Activated T-helper 17 cell treated with anti-CD3 and anti-CD28 coated beads, Interleukin-2, amount 50 U/mL, for 72 hours (primary cell): ENCODE measurements around the gene ZBTB21. TPM values are rescaled to one million over a fixed set of nuclear protein-coding genes. Genes with fewer than 3 reads are reported as not detected.
"Not testable (repeated sequence)": the region's sequence is repeated elsewhere in the genome, so short reads cannot be mapped to it uniquely, and the experiment has no call there.

ENCODE experiments used
- ATAC-seq: fragments of 150-1000 bp; cut with Tn5 transposase; replicated peaks from 2 replicates; pipeline ENCODE4 v1.10.0; 2021; ENCODE audit warnings: mild to moderate bottlenecking, moderate library complexity
- H3K27ac Mint-ChIP-seq: one replicate; pipeline ENCODE4 v1.8.0; 2022; ENCODE audit warnings: mixed read lengths
- H3K27me3 Mint-ChIP-seq: one replicate; pipeline ENCODE4 v1.8.0; 2022; ENCODE audit warnings: mixed read lengths
- H3K36me3 Mint-ChIP-seq: one replicate; pipeline ENCODE4 v1.8.0; 2022; ENCODE audit warnings: low read depth, mild to moderate bottlenecking, mixed read lengths
- H3K4me1 Mint-ChIP-seq: one replicate; pipeline ENCODE4 v1.8.0; 2022; ENCODE audit warnings: mixed read lengths
- H3K4me3 Mint-ChIP-seq: one replicate; pipeline ENCODE4 v1.8.0; 2022; ENCODE audit warnings: mild to moderate bottlenecking, mixed read lengths
- H3K9me3 Mint-ChIP-seq: one replicate; pipeline ENCODE4 v1.8.0; 2022; ENCODE audit warnings: mixed read lengths
- total RNA-seq, 2 donors: library from RNA; stranded (reverse); gene quantifications; one replicate each; pipeline ENCODE4 v1.2.3, GENCODE V29; 2022

Gene ZBTB21
- total RNA-seq, 2 donors from 2014 or later, result 18.5 to 37.2 TPM

- Mint-ChIP-seq H3K36me3 (no peaks in the 10 kb centered on the region), H3K4me1 (no peaks in the 10 kb centered on the region), H3K4me3 (no peak overlapping the region), H3K9me3 (no peaks in the 10 kb centered on the region), H3K27me3 (peaks cover 12% of the 10 kb centered on the region), H3K27ac (peak overlapping the region; percentile 63)
- ATAC-seq, result no peak
Measured at GRCh38 chr21:41966041-41966833, 43.9 kb downstream of the ZBTB21 start.

DNA sequence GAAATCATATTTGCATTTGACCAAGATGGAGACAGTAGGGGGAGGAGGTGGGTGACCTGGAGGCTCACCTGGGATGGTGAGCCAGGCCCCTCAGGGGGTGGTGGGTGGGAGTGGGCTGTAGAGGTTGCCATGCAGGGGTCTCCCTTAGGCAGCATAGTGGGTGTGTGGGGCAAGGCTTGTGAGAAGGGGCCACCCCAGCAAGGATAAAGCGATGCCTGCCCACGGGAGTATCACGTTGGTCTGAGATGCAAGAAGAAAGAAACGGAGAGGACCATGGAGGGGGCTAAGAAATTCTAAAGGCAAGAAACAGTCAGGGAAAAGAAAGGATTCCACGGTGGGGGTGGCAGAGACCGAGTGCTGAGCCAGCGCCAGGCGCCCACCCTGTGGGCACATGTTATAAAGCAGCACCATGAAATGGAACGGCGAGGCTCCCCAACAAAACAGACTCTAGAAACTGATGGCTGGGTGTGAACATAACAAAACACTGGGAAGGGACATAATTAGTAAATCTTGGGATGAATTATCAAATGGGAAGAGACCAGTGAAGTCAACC is 44.6 kb downstream of the ZBTB21 start:
- Mint-ChIP-seq H3K4me3 (no peak overlapping the region), H3K9me3 (no peaks in the 10 kb centered on the region), H3K4me1 (no peaks in the 10 kb centered on the region), H3K36me3 (no peaks in the 10 kb centered on the region), H3K27ac (no peak overlapping the region), H3K27me3 (peaks cover 15% of the 10 kb centered on the region)
- ATAC-seq, result no peak

GRCh38 chr21:41965045-41965444 is 45.1 kb downstream of the ZBTB21 start:
- no peak for ATAC-seq
- Mint-ChIP-seq H3K36me3 (no peaks in the 10 kb centered on the region), H3K4me3 (no peak overlapping the region), H3K27ac (no peak overlapping the region), H3K9me3 (no peaks in the 10 kb centered on the region), H3K27me3 (peaks cover 19% of the 10 kb centered on the region), H3K4me1 (no peaks in the 10 kb centered on the region)

- H3K27me3 Mint-ChIP-seq, result peaks cover 19% of the 10 kb centered on the region
- no peaks in the 10 kb centered on the region for H3K4me1 Mint-ChIP-seq
- no peak overlapping the region for H3K4me3 Mint-ChIP-seq
- no peak overlapping the region for H3K27ac Mint-ChIP-seq
- no peak for ATAC-seq
- no peaks in the 10 kb centered on the region for H3K36me3 Mint-ChIP-seq
- no peaks in the 10 kb centered on the region for H3K9me3 Mint-ChIP-seq
Measured at GRCh38 chr21:41964171-41964570, 46.0 kb downstream of the ZBTB21 start.

DNA sequence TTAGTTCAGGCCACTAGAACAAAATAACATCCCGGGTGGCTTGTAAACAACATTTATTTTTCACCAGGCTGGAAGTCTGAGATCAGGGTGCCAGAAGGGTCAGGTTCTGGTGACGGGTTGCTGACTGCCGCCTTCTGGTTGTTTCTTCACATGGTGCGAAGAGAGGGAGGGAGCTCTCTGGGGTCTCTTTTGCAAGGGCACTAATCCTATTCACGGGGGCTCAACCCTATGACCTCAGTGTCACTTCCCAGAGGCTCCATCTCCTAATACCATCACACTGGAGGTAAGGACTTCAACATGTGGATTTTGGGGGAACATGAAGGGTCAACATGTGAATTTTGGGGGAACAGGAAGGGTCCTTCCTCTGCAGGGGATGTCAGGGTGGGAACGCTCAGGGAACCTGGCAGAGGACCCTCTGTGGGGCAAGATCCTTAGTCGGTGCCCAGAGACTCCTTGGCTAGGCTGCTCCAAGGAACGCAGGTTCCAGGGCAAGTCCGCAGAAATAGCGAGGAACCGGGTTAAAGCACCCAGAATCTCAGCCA is 47.7 kb downstream of the ZBTB21 start:
- no peaks in the 10 kb centered on the region for H3K4me1 Mint-ChIP-seq
- ATAC-seq, result no peak
- no peak overlapping the region for H3K4me3 Mint-ChIP-seq
- no peaks in the 10 kb centered on the region for H3K9me3 Mint-ChIP-seq
- peaks cover 19% of the 10 kb centered on the region for H3K27me3 Mint-ChIP-seq
- H3K27ac Mint-ChIP-seq, result no peak overlapping the region
- H3K36me3 Mint-ChIP-seq, result no peaks in the 10 kb centered on the region

GRCh38 chr21:41961753-41962152 is 48.4 kb downstream of the ZBTB21 start:
- ATAC-seq, result no peak
- peaks cover 4% of the 10 kb centered on the region for H3K4me1 Mint-ChIP-seq
- no peaks in the 10 kb centered on the region for H3K36me3 Mint-ChIP-seq
- H3K27ac Mint-ChIP-seq, result no peak overlapping the region
- no peaks in the 10 kb centered on the region for H3K9me3 Mint-ChIP-seq
- H3K27me3 Mint-ChIP-seq, result peaks cover 19% of the 10 kb centered on the region
- H3K4me3 Mint-ChIP-seq, result no peak overlapping the region

DNA sequence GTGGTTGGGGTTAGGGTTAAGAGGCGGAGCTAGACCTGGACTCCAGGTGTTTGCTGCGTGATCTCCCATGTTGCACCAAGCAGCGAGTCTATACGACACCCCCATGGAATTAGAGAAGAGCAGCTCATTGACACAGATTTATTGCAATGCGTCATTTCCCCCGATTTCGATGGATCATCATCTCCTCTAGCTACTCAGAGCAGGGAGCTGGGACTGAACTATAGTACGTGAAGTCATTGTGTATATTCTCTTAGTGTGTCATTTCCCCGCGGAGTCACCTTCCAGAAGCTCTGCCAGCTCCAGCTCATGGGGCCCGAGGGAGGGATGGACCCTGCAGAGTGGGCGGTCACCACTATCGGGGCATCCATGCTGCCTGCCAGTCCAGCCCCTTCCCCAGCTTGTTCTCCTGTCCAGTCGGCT is 48.9 kb downstream of the ZBTB21 start:
- Mint-ChIP-seq H3K4me1 (peaks cover 4% of the 10 kb centered on the region), H3K9me3 (no peaks in the 10 kb centered on the region), H3K27ac (no peak overlapping the region), H3K4me3 (no peak overlapping the region), H3K36me3 (no peaks in the 10 kb centered on the region), H3K27me3 (peaks cover 19% of the 10 kb centered on the region)
- no peak for ATAC-seq

GRCh38 chr21:41960386-41960785 is 49.8 kb downstream of the ZBTB21 start:
- H3K4me1 Mint-ChIP-seq, result peaks cover 4% of the 10 kb centered on the region
- no peak for ATAC-seq
- no peaks in the 10 kb centered on the region for H3K36me3 Mint-ChIP-seq
- peaks cover 19% of the 10 kb centered on the region for H3K27me3 Mint-ChIP-seq
- H3K27ac Mint-ChIP-seq, result no peak overlapping the region
- H3K4me3 Mint-ChIP-seq, result no peak overlapping the region
- H3K9me3 Mint-ChIP-seq, result no peaks in the 10 kb centered on the region

DNA sequence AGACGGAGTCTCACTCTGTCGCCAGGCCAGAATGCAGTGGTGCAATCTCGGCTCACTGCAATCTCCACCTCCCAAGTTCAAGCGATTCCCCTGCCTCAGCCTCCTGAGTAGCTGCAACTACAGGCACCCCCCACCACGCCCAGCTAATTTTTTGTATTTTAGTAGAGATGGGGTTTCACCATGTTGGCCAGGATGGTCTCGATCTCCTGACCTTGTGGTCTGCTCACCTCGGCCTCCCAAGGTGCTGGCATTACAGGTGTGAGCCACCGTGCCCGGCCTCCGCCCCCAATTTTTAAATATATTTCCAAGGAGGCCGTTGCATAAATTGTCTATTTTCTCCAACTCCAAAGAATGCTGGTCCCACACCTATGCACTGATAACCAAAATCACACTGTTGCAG is 50.5 kb downstream of the ZBTB21 start:
- ATAC-seq, H3K4me3 Mint-ChIP-seq, H3K36me3 Mint-ChIP-seq, H3K27ac Mint-ChIP-seq, H3K9me3 Mint-ChIP-seq: not testable (repeated sequence)
- Mint-ChIP-seq H3K4me1 (peaks cover 10% of the 10 kb centered on the region), H3K27me3 (peaks cover 18% of the 10 kb centered on the region)

DNA sequence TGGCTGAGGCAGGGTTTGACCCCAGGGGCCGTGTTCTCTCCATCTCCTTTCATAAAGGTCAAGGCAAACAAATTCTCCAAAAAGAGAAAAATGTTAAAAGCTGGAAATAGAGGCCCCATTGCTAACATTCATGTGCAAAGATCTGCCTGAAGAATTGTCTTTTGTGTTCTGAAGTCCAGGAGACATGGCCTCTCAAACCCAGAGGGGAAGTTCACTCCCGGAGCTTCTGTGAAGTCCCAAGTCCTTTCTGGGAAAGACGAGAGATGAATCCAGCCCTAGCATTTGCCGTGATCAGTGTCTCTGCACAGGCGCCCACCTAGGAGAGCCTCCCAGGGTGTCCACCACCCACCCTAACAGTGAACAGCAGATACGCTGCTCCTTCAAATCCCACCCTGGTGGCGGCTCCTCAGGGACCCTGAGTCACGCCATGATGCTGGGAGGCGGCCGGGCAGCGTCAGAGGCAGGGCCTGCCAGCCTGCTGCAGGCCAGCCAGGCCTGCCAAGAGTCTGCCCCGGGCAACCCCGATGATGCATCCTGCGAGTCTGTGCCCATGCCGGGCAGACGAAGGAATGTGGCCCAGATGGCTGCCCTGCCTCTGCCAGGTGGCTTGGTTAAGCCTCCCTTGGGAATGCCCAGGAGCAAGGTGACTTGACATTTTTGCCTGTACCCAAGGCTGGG is 51.1 kb downstream of the ZBTB21 start:
- H3K27me3 Mint-ChIP-seq, result peaks cover 20% of the 10 kb centered on the region
- H3K4me3 Mint-ChIP-seq, result no peak overlapping the region
- ATAC-seq, result no peak
- H3K9me3 Mint-ChIP-seq, result no peaks in the 10 kb centered on the region
- H3K4me1 Mint-ChIP-seq, result peaks cover 13% of the 10 kb centered on the region
- H3K36me3 Mint-ChIP-seq, result no peaks in the 10 kb centered on the region
- no peak overlapping the region for H3K27ac Mint-ChIP-seq

GRCh38 chr21:41957991-41958766 is 52.0 kb downstream of the ZBTB21 start:
- Mint-ChIP-seq H3K27ac (no peak overlapping the region), H3K36me3 (no peaks in the 10 kb centered on the region)
- ATAC-seq, result no peak

DNA sequence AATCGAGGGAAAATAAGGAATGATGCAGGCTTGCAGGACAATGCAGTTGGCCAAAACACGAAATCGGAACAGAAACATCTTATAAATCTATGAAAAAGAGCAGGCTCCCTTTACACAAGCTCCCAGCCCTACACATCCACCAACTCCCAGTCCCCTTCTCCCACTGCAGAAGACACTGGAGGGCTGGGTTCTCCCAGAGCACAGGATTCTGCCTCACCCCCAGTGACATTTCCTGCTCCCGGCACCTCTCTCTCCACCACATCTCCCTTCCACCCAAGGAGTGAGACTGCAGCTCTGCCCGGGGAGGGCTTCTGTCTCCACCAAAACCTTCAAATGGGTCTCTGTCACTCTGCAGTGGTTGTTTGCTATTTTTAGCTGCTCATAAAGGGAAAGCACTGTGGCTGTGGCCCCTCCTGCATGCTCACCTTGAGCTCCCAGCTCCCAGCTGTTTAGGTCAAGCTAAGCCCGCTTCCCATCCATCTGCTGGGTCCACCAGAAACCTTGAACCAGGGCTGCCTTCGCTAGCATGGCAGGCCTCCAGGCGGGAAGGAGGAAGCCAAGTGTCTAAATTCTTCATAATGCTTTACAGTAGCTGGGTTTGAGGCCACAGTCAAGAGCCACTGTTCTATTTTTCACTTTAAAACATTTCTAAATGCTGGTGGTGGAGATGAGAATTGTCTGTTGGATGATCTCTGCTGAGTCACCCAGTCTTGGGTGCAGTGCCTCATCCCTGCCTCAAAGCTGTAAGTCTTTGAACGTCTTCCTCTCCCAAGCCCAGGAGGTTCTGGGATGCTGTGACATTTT is 53.0 kb downstream of the ZBTB21 start:
- H3K4me3 Mint-ChIP-seq, result no peak overlapping the region
- H3K27ac Mint-ChIP-seq, result peak overlapping the region; percentile 48
- peaks cover 20% of the 10 kb centered on the region for H3K27me3 Mint-ChIP-seq
- H3K36me3 Mint-ChIP-seq, result no peaks in the 10 kb centered on the region
- H3K4me1 Mint-ChIP-seq, result peaks cover 13% of the 10 kb centered on the region
- no peaks in the 10 kb centered on the region for H3K9me3 Mint-ChIP-seq
- no peak for ATAC-seq

More at GRCh38 chr21:41957991-41958766, 52.0 kb downstream of the ZBTB21 start:
- Mint-ChIP-seq H3K27me3 (peaks cover 20% of the 10 kb centered on the region), H3K4me3 (no peak overlapping the region), H3K9me3 (no peaks in the 10 kb centered on the region), H3K4me1 (peaks cover 13% of the 10 kb centered on the region)

- Mint-ChIP-seq H3K4me1 (peaks cover 13% of the 10 kb centered on the region), H3K27ac (no peak overlapping the region), H3K27me3 (peaks cover 14% of the 10 kb centered on the region), H3K4me3 (no peak overlapping the region), H3K9me3 (no peaks in the 10 kb centered on the region), H3K36me3 (no peaks in the 10 kb centered on the region)
- ATAC-seq, result no peak
Measured at GRCh38 chr21:41955516-41955915, 54.6 kb downstream of the ZBTB21 start.
